Measurements from ENCODE around the gene CTAGE1. TPM values are rescaled to one million over a fixed set of nuclear protein-coding genes. Genes with fewer than 3 reads are reported as not detected.

CTAGE1 gene
- total RNA-seq, 1 donor: not detected

- Histone ChIP-seq H3K27me3 (ENCODE audit: insufficient read depth, low read length) (no peaks in the 10 kb centered on the region), H3K4me3 (ENCODE audit: insufficient read depth, low read length) (no peak overlapping the region), H4K20me1 (ENCODE audit: insufficient read depth, low read length) (no peaks in the 10 kb centered on the region), H3K27ac (ENCODE audit: low read depth, low read length) (no peak overlapping the region), H3K36me3 (ENCODE audit: insufficient read depth, low read length) (no peaks in the 10 kb centered on the region), H3K79me2 (ENCODE audit: insufficient read depth, low read length) (no peaks in the 10 kb centered on the region), H2AFZ (ENCODE audit: low read length) (no peak overlapping the region), H3K9me3 (ENCODE audit: low read depth, low read length) (no peaks in the 10 kb centered on the region), H3K4me1 (ENCODE audit: insufficient read depth, low read length) (peaks cover 20% of the 10 kb centered on the region), H3K4me2 (ENCODE audit: insufficient read depth, low read length) (no peak overlapping the region)
- DNase-seq (ENCODE audit: insufficient read length, low spot score, missing footprints): peak; percentile 71
- TF ChIP-seq CTCF (IDR thresholded peaks at IDR 0.05; ENCODE audit: extremely low read depth, low read depth, low read length): no peak
Observed at GRCh38 chr18:22428672-22429071, 11.0 kb upstream of the CTAGE1 start.

- DNase-seq (ENCODE audit: insufficient read length, low spot score, missing footprints): no peak
- H3K27ac ChIP-seq (ENCODE audit: low read depth, low read length): no peak overlapping the region
- no peak overlapping the region for H3K4me3 ChIP-seq (ENCODE audit: insufficient read depth, low read length)
- no peak overlapping the region for H3K4me2 ChIP-seq (ENCODE audit: insufficient read depth, low read length)
- H2AFZ ChIP-seq (ENCODE audit: low read length): no peak overlapping the region
- H4K20me1 ChIP-seq (ENCODE audit: insufficient read depth, low read length): no peaks in the 10 kb centered on the region
- H3K4me1 ChIP-seq (ENCODE audit: insufficient read depth, low read length): peaks cover 17% of the 10 kb centered on the region
- no peaks in the 10 kb centered on the region for H3K27me3 ChIP-seq (ENCODE audit: insufficient read depth, low read length)
- TF ChIP-seq CTCF (IDR thresholded peaks at IDR 0.05; ENCODE audit: extremely low read depth, low read depth, low read length): no peak
- no peaks in the 10 kb centered on the region for H3K36me3 ChIP-seq (ENCODE audit: insufficient read depth, low read length)
- H3K79me2 ChIP-seq (ENCODE audit: insufficient read depth, low read length): no peaks in the 10 kb centered on the region
- H3K9me3 ChIP-seq (ENCODE audit: low read depth, low read length): no peaks in the 10 kb centered on the region
Observed at GRCh38 chr18:22427822-22428549, 10.3 kb upstream of the CTAGE1 start.

- Histone ChIP-seq H4K20me1 (ENCODE audit: insufficient read depth, low read length) (no peaks in the 10 kb centered on the region), H3K27me3 (ENCODE audit: insufficient read depth, low read length) (no peaks in the 10 kb centered on the region), H2AFZ (ENCODE audit: low read length) (no peak overlapping the region), H3K79me2 (ENCODE audit: insufficient read depth, low read length) (no peaks in the 10 kb centered on the region), H3K4me1 (ENCODE audit: insufficient read depth, low read length) (peaks cover 15% of the 10 kb centered on the region), H3K9me3 (ENCODE audit: low read depth, low read length) (no peaks in the 10 kb centered on the region), H3K4me2 (ENCODE audit: insufficient read depth, low read length) (no peak overlapping the region), H3K36me3 (ENCODE audit: insufficient read depth, low read length) (no peaks in the 10 kb centered on the region), H3K27ac (ENCODE audit: low read depth, low read length) (no peak overlapping the region), H3K4me3 (ENCODE audit: insufficient read depth, low read length) (no peak overlapping the region)
- TF ChIP-seq CTCF (IDR thresholded peaks at IDR 0.05; ENCODE audit: extremely low read depth, low read depth, low read length): no peak
- DNase-seq (ENCODE audit: insufficient read length, low spot score, missing footprints): no peak
Observed at GRCh38 chr18:22424565-22424963, 6.8 kb upstream of the CTAGE1 start.

- H3K79me2 ChIP-seq (ENCODE audit: insufficient read depth, low read length): no peaks in the 10 kb centered on the region
- no peak for TF ChIP-seq CTCF (IDR thresholded peaks at IDR 0.05; ENCODE audit: extremely low read depth, low read depth, low read length)
- H2AFZ ChIP-seq (ENCODE audit: low read length): no peak overlapping the region
- no peaks in the 10 kb centered on the region for H3K9me3 ChIP-seq (ENCODE audit: low read depth, low read length)
- no peak overlapping the region for H3K4me2 ChIP-seq (ENCODE audit: insufficient read depth, low read length)
- H3K27ac ChIP-seq (ENCODE audit: low read depth, low read length): no peak overlapping the region
- H3K4me1 ChIP-seq (ENCODE audit: insufficient read depth, low read length): peaks cover 15% of the 10 kb centered on the region
- no peak overlapping the region for H3K4me3 ChIP-seq (ENCODE audit: insufficient read depth, low read length)
- no peaks in the 10 kb centered on the region for H3K27me3 ChIP-seq (ENCODE audit: insufficient read depth, low read length)
- DNase-seq (ENCODE audit: insufficient read length, low spot score, missing footprints): no peak
- H3K36me3 ChIP-seq (ENCODE audit: insufficient read depth, low read length): no peaks in the 10 kb centered on the region
- H4K20me1 ChIP-seq (ENCODE audit: insufficient read depth, low read length): no peaks in the 10 kb centered on the region
Observed at GRCh38 chr18:22423878-22424564, 6.3 kb upstream of the CTAGE1 start.
